Epidermal melanocyte (primary cell): ENCODE results near the gene ST7.

Experiments used
- DNase-seq: peaks from one replicate; pipeline ENCODE4 v3.0.0; 2011; ENCODE audit warnings: low spot score; ENCODE audit not compliant: insufficient read length

Gene ST7

DNA sequence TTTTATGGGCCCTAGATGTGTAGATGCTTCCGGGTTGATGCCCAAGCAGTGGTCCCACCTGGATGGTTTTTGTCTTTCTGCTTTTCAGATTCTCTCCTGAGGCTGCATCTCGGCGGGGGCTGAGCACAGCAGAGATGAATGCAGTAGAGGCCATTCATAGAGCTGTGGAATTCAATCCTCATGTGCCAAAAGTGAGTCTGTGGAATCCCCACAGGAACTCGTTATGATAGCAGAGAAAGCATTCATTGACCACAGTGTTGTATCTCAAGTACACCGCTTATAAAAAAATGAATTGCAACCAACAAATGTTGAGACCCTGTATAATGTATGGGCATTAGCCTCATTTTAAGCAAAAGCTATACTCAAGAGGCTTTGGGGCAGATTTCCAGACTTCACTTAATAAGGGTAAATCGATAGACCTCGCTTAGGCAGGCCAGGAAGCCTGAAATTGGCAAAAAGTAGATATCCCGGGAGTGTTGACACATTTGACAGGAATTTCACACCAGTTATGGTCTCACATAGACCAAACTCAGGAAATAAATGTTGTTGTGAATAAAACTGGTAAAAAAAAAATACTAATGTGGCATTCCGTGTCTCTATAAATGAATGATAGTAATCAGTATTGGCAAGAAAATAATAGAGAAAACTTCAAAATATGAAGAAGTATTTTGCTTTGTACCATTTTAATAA lies 237.6 kb downstream of the ST7 start:
- no peak for DNase-seq

DNA sequence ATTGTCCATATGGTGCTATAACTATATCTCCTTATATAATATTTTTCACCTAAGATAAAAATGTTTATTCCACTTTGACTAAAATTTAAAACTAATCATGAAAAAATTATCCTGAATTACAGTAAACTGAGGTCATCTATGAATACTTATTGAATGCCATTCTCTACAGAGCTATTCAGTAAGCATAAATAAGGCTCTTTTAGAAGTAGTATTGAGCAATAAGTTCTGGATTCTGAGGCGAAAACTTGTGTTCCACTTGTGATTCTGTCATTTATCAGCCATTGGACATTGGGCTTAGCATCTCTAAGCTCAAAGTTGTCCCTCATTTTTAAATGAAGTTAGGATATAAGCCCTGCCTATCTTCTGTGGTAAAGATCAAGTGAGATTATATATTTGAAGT lies 238.8 kb downstream of the ST7 start:
- DNase-seq = no peak

DNA sequence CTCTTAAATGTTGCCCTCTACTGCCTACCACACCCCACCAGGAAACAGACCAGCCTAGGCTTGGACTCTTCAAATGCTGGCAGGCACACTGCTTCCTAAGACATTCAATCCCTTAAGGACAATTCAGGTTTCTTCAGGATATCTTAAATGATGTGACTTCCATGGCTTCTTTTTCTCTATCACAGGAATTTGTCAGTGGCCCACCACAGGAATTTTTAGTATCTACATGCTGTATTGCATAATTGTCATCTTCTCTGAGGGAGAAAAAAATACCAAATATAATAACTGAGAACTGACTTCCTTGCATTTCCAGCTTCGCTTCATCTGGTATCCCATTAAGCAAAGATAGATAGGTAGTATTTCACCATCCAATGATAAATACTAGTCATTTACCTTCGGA lies 240.3 kb downstream of the ST7 start:
- DNase-seq = no peak

- DNase-seq = no peak
Observed at GRCh38 chr7:117194445-117194844, 241.1 kb downstream of the ST7 start.

- no peak for DNase-seq
Observed at GRCh38 chr7:117195361-117196029, 242.2 kb downstream of the ST7 start.

GRCh38 chr7:117200132-117200531 lies 246.8 kb downstream of the ST7 start:
- DNase-seq = no peak

DNA sequence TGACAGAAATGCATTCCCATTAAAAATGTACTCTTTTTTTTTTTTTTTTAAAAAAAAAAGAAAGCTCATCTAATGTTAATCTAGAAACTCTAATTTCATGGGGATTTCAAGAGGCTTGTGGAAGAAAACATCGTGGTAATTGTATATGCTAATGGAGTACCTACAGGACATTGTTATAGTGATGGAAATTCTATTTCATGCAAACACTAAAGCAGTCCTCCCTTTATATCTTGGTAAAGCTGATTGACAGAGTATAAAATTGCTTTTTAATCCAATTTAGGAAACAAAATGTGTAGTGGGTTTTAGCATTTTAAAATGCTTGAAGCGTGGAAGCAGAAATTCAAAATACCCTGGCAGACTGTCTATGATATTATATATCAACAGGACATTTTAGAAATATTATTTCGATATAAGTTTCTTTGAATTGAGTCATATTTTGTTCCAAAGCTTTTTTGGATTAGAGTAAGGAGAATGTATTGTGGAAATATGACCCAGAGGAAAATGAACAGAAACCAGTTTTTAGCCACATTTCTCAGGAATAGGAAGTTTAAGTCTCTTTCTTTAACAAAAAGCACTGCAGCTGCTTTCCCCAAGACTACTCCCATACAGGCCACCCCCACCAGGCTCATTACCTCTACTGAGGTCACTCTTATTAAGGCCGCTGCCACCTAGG lies 247.6 kb downstream of the ST7 start:
- no peak for DNase-seq

GRCh38 chr7:117202511-117202910 lies 249.2 kb downstream of the ST7 start:
- no peak for DNase-seq

DNA sequence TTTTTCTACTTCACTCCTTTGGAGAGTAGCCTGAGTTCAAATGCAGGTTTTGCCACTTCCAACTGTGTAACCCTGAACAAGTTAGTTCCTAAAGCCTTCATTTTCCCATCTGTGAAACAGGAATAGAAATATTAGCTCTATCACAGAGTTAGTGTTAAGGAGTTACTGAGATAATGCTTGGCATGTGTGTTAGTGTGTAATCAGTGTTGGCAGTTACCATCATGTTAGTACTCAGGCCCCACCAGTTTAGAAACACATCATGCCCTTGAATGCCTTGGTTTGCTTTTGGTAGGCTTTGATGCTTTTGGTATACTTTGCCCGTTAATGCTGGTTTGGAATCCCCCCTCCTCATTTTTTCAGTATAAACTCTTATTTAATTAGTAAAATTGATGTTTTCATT lies 249.9 kb downstream of the ST7 start:
- no peak for DNase-seq

GRCh38 chr7:117205873-117206272 lies 252.6 kb downstream of the ST7 start:
- no peak for DNase-seq

- no peak for DNase-seq
Observed at GRCh38 chr7:117208257-117208656, 255.0 kb downstream of the ST7 start.

GRCh38 chr7:117210397-117210796 lies 257.1 kb downstream of the ST7 start:
- DNase-seq = no peak

DNA sequence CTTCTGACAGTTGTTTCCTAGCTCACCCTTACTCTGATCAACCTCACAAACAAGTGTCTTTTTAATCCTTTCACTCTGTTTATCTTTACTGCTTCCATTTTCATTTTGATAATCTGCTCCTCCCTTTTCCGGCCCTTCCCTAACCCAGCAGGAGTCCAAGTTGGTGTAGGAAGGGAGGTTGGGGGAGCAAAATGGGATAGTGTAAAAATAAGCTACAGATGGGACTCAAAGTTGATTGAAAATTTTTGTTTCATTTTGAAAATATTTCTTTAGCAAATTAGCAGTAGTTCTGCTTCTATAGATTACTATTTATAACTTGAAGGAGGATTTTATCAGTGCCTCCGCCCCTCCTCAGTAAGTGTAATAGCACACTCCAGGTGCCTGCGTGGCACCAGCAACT lies 257.6 kb downstream of the ST7 start:
- no peak for DNase-seq

DNA sequence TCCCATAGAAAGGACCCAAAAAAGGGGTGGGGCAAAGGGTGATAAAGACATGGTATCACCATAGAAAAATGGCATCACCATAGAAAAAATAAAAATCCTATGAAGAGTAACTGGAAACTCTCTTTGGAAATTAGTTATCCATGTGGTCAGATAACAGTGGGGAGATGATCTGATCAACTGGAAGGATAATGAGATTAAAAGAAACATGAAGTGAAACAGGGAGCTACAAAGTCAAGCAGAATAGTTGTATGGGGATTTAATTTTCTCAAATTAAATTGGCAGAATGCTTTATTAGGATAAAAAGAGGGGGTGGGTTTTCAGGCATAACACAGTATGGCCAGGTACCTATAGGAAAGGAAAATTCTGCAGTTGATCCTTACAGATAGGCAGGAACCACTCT lies 258.3 kb downstream of the ST7 start:
- DNase-seq = no peak

DNA sequence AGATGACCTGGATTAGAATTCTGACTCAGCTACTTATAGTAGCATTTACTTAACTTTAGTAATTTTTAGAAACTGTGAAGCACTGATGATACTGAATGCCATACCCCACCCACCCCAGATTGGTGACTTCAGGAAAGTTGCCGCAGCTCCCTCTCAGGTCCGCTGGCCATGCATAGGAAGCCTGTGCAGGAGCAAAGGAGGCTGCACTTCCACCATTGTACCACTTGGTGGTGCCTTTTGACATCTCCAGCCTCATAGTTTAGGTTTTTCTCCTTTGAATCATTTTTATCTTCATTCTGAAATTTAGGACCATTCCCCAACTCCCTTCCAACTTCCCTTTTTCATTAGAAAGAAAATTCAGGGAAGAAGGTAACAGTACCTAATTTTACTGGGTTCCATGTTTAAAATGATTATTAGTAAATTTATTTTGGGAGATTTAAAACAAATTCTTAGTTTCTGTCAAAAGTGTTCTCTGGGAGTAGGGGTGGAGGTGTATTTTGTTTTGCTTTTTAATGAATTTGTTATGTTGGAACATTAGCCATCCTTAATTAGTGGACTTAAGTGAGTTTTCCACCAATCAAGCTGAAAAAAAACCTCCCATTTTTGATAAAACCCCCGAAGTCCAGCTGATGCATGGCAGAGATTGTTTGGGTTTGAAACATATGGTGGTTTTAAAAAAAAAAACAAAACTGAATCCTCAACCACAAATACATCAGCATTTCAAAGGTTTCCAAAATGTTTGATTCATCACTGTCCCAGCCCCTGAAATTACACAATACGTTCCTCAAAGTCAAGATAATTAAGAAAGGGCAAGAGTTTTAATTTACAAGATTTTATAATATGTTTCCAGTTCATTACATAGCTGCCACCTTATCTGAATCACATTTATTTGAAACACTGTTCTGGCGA lies 259.9 kb downstream of the ST7 start:
- DNase-seq = peak; percentile 34

DNA sequence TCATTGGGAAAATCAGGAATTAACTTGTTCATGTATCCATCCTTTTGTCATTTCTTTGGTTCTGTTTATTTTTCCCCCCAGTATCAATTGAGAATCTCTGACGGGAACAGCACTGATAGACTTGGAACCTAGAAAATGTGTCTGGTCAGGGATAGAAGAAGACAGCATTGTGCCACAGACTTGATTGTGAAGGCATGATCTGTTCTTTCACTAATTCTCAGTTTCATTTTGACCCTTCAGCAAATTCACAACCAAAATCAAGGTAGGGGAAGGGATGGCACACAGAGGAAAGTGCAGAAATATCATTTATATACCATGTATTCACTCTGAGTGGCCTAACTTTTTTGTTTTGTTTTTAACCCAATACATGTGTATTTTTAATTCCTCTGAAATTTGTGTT lies 262.7 kb downstream of the ST7 start:
- no peak for DNase-seq

DNA sequence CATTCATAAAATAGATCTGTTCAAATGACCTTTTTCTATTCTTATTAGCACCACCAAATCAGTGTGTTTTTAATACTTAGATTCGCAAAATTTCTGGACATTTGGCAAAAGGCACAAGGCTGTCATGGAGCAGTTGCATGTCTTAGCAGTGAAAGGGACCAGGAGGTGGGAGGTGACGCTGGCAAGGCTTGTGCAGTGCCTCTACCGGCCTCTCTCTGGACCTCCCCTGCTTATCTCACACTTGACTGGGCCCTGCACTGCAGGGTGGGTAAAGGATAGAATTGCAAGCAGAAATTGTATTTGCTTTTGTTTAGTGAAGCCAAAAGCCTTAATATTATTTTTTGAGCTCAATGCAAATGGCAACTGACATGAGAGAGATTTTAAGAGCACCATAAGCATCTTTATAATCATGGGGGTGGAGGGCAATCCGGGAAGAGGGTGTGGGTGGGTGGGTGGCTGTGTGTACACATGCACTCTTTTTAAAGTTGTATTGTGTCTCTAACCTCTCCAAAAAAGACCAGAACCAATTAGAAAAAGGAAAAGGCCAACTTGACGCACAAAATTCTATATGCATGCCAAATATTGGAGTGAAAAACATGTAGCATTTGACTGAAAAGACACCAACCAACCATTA lies 263.3 kb downstream of the ST7 start:
- no peak for DNase-seq

- no peak for DNase-seq
Observed at GRCh38 chr7:117217106-117218035, 264.1 kb downstream of the ST7 start.

DNA sequence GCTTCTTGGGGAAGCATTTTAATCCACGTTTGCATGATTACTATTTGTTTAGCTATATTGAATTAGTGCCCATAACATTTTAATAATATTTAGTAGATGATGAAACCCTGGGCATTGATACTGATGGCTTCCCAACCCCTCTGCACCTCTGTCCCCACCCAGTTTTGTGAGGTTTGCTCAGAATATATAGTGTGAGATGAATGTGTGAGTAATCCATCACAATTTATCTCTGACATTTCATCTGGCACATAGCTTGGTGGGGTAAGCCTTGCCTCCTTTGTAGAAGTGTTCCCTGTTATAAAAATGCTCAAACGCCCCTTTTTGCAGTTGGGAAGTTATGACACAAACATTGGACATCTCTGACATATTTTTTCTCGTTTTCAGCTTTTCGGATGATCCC lies 265.4 kb downstream of the ST7 start:
- DNase-seq = no peak

- no peak for DNase-seq
Observed at GRCh38 chr7:117219485-117219884, 266.2 kb downstream of the ST7 start.
